ENCODE measurements around the gene SLC7A7. TPM values are rescaled to one million over a fixed set of nuclear protein-coding genes. Genes with fewer than 3 reads are reported as not detected.

SLC7A7 gene
- total and polyA plus RNA-seq, 10 of the 15 experiments (the other 5 are each of a cell fraction or from before 2014, with no cell fraction given) = 27.8 to 79.2 (median 50.8) TPM

DNA sequence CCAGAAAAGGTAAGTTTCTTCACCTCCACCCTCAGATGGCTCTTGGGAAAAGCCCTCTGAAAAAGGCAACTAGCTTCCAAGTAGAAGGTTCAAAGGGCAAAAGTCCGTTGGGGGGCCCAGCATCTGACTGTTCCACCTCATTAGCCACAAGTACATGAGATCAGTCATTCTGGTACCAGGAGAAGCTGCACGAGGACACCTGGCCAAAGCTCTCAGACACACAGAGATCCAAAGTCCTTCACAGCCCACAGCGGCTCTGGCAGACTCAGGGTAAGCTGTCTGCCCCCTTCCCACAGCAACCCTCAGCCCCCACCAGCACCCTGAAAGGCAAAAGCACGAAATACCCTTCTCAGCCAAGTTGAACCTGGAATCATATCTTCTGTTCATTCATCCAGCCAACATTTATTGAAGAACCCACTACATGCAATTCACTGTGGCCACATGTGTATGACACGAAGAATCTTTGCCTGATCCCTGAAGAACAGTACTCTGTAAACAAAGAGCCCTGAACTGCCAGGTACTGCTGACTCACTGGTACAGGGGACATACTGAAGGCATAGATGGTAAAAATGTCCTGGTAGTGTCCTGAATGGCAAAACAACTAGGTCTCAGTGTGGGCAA lies 19.0 kb downstream of the SLC7A7 start (continued):
- TF ChIP-seq, protein P1, sequence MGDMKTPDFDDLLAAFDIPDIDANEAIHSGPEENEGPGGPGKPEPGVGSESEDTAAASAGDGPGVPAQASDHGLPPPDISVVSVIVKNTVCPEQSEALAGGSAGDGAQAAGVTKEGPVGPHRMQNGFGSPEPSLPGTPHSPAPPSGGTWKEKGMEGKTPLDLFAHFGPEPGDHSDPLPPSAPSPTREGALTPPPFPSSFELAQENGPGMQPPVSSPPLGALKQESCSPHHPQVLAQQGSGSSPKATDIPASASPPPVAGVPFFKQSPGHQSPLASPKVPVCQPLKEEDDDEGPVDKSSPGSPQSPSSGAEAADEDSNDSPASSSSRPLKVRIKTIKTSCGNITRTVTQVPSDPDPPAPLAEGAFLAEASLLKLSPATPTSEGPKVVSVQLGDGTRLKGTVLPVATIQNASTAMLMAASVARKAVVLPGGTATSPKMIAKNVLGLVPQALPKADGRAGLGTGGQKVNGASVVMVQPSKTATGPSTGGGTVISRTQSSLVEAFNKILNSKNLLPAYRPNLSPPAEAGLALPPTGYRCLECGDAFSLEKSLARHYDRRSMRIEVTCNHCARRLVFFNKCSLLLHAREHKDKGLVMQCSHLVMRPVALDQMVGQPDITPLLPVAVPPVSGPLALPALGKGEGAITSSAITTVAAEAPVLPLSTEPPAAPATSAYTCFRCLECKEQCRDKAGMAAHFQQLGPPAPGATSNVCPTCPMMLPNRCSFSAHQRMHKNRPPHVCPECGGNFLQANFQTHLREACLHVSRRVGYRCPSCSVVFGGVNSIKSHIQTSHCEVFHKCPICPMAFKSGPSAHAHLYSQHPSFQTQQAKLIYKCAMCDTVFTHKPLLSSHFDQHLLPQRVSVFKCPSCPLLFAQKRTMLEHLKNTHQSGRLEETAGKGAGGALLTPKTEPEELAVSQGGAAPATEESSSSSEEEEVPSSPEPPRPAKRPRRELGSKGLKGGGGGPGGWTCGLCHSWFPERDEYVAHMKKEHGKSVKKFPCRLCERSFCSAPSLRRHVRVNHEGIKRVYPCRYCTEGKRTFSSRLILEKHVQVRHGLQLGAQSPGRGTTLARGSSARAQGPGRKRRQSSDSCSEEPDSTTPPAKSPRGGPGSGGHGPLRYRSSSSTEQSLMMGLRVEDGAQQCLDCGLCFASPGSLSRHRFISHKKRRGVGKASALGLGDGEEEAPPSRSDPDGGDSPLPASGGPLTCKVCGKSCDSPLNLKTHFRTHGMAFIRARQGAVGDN (IDR thresholded peaks at IDR 0.05) = peak; percentile 88
- TF ChIP-seq STAT3 (IDR thresholded peaks at IDR 0.05; ENCODE audit: low read depth, low read length) (no peak), GABPA (IDR thresholded peaks at IDR 0.05; ENCODE audit: low read depth) (no peak), RFX5 (IDR thresholded peaks at IDR 0.05; ENCODE audit: low read depth, low read length) (no peak), IRF4 (IDR thresholded peaks at IDR 0.05; ENCODE audit: low read depth, low read length) (peak; percentile 86), SMARCA5 (IDR thresholded peaks at IDR 0.05) (no peak), EP300 (IDR thresholded peaks at IDR 0.05; ENCODE audit: borderline replicate concordance in 1 of 2, control insufficient read depth in 1 of 2, low read depth in 2 of 2, low read length in 2 of 2) (peak; percentile 70 to 71), PAX8 (IDR thresholded peaks at IDR 0.05) (no peak), ZBED1 (IDR thresholded peaks at IDR 0.05; ENCODE audit: borderline replicate concordance) (peak; percentile 71; the same call in 1 of the 2 replicates), TCF12 (IDR thresholded peaks at IDR 0.05; ENCODE audit: low read depth, low read length) (peak; percentile 98), GATAD2B (conservative IDR thresholded peaks at IDR 0.05; ENCODE audit: low read depth) (peak; percentile 52; the same call in 1 of the 2 replicates), MTA3 (IDR thresholded peaks at IDR 0.05; ENCODE audit: borderline replicate concordance, low read length) (peak; percentile 68; the same call in 1 of the 2 replicates), CHD2 (IDR thresholded peaks at IDR 0.05; ENCODE audit: borderline replicate concordance, low read depth, low read length) (0 out of 2 replicates have a peak, but pooled peaks have one; percentile 49), NRF1 (conservative IDR thresholded peaks at IDR 0.05; ENCODE audit: low read depth, low read length) (no peak), ETV6 (conservative IDR thresholded peaks at IDR 0.05 in 1 of 2, IDR thresholded peaks at IDR 0.05 in 1 of 2; ENCODE audit: borderline replicate concordance in 1 of 2, low read depth in 1 of 2) (peak in 1 of 2 experiments; percentile 67; a peak in 2 of 4 replicates)
- TF ChIP-seq, protein P2, sequence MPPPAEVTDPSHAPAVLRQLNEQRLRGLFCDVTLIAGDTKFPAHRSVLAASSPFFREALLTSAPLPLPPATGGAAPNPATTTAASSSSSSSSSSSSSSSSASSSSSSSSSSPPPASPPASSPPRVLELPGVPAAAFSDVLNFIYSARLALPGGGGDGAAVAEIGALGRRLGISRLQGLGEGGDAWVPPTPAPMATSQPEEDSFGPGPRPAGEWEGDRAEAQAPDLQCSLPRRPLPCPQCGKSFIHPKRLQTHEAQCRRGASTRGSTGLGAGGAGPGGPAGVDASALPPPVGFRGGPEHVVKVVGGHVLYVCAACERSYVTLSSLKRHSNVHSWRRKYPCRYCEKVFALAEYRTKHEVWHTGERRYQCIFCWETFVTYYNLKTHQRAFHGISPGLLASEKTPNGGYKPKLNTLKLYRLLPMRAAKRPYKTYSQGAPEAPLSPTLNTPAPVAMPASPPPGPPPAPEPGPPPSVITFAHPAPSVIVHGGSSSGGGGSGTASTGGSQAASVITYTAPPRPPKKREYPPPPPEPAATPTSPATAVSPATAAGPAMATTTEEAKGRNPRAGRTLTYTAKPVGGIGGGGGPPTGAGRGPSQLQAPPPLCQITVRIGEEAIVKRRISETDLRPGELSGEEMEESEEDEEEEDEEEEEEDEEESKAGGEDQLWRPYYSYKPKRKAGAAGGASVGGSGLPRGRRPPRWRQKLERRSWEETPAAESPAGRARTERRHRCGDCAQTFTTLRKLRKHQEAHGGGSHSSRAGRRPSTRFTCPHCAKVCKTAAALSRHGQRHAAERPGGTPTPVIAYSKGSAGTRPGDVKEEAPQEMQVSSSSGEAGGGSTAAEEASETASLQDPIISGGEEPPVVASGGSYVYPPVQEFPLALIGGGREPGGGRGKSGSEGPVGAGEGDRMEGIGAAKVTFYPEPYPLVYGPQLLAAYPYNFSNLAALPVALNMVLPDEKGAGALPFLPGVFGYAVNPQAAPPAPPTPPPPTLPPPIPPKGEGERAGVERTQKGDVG (CRISPR knock-in tag; IDR thresholded peaks at IDR 0.05) = no peak
- TF ChIP-seq, protein P3, sequence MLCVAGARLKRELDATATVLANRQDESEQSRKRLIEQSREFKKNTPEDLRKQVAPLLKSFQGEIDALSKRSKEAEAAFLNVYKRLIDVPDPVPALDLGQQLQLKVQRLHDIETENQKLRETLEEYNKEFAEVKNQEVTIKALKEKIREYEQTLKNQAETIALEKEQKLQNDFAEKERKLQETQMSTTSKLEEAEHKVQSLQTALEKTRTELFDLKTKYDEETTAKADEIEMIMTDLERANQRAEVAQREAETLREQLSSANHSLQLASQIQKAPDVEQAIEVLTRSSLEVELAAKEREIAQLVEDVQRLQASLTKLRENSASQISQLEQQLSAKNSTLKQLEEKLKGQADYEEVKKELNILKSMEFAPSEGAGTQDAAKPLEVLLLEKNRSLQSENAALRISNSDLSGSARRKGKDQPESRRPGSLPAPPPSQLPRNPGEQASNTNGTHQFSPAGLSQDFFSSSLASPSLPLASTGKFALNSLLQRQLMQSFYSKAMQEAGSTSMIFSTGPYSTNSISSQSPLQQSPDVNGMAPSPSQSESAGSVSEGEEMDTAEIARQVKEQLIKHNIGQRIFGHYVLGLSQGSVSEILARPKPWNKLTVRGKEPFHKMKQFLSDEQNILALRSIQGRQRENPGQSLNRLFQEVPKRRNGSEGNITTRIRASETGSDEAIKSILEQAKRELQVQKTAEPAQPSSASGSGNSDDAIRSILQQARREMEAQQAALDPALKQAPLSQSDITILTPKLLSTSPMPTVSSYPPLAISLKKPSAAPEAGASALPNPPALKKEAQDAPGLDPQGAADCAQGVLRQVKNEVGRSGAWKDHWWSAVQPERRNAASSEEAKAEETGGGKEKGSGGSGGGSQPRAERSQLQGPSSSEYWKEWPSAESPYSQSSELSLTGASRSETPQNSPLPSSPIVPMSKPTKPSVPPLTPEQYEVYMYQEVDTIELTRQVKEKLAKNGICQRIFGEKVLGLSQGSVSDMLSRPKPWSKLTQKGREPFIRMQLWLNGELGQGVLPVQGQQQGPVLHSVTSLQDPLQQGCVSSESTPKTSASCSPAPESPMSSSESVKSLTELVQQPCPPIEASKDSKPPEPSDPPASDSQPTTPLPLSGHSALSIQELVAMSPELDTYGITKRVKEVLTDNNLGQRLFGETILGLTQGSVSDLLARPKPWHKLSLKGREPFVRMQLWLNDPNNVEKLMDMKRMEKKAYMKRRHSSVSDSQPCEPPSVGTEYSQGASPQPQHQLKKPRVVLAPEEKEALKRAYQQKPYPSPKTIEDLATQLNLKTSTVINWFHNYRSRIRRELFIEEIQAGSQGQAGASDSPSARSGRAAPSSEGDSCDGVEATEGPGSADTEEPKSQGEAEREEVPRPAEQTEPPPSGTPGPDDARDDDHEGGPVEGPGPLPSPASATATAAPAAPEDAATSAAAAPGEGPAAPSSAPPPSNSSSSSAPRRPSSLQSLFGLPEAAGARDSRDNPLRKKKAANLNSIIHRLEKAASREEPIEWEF (IDR thresholded peaks at IDR 0.05; ENCODE audit: insufficient replicate concordance, low read depth, low read length) = no peak

Measured in GM12878 (cell line).